T follicular helper cell (primary cell): ENCODE data around the gene TCF20.

Experiments
- DNase-seq: peaks from one replicate; pipeline ENCODE4 v3.0.0-alpha.2; 2020; ENCODE audit warnings: low read depth

Gene TCF20

DNA sequence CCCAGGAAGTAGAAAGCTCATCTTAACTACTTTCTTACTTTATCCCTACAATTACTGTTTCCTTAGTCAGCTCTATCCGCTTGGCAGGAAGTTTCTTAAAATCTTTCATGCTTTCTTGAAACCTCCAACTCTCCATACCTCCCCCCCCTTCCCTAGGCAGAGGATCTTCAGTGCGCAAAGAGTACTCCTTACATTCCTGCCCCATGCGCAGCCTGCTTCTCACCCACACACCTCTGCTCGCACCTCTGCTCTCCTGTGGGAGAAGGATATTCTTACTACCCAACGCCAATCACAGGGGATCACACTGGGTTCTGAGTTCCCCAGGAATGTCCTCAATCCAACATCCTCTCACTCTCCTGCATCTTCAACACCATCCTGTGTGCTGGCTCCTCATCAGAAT is 12.3 kb downstream of the TCF20 start:
- no peak for DNase-seq

GRCh38 chr22:42257386-42257785 is 13.1 kb downstream of the TCF20 start:
- no peak for DNase-seq

GRCh38 chr22:42256930-42257329 is 13.5 kb downstream of the TCF20 start:
- DNase-seq: no peak

DNA sequence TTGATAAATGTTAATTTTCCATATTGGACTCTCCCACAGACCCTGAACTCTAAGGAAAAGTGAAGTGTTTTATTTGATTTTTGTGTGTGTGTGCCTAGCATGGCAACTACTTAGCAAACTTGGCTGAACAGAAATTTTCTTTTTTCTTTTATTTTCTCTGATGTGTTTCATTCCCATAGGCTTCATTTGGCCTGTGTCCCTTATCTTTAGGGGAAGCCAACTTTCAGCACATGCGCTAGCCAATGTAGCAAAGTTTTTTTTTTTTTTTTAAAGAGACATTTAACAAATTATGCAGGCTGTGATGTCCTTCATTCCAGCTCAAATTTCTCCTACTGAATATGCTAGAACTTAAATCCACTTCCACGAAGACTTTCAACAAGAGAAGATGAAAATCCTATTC is 14.2 kb downstream of the TCF20 start:
- no peak for DNase-seq

DNA sequence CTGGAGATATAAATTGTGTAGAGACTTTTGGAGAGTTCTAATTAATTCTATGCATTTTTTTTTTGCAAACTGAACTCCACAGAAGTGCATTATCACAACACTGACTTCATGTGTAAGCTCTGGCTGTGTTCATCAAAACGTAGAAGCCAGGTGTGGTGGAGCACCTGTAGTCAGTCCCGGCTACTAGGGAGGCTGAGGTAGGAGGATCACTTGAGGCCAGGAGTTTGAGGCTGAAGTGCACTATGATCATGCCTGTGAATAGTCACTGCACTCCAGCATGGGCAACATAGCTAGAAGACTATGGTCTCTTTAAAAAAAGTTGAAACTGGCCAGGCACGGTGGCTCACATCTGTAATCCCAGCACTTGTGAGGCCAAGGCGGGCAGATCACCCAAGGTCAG is 20.6 kb downstream of the TCF20 start:
- no peak for DNase-seq

- no peak for DNase-seq
These were observed 21.5 kb downstream of the TCF20 start for GRCh38 chr22:42248995-42249394.

DNA sequence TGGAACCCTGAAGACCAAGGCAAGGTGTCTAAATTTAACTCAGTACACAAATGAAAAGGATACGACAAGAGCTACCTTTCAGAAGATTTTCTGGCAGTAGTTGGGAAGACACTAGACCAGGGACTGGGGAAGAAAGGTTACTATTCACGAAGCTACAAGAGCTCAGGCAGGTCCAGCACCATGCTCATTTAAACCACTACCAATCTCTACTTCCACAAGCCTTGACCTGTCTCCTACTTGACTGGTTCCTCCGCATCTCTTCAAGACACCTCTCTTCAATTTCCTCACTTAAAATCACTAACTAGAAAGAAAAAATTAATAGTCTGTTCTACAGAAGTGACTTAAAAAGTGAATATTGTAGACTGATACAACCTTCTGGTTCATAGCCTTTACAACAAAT is 22.9 kb downstream of the TCF20 start:
- no peak for DNase-seq

DNA sequence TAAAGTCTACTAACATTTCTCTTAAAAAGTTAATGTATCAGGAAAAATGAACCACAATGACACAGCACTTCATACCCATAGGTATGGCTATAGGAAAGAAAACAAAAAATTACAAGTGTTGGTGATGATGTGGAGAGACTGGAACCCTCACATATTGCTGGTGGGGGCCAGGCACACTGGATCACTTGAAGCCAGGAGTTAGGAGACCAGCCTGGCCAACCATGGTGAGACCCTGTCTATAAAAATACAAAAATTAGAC is 26.7 kb downstream of the TCF20 start:
- no peak for DNase-seq

- DNase-seq: no peak
These were observed 33.6 kb downstream of the TCF20 start for GRCh38 chr22:42236848-42237247.

- no peak for DNase-seq
These were observed 34.2 kb downstream of the TCF20 start for GRCh38 chr22:42236268-42236667.

DNA sequence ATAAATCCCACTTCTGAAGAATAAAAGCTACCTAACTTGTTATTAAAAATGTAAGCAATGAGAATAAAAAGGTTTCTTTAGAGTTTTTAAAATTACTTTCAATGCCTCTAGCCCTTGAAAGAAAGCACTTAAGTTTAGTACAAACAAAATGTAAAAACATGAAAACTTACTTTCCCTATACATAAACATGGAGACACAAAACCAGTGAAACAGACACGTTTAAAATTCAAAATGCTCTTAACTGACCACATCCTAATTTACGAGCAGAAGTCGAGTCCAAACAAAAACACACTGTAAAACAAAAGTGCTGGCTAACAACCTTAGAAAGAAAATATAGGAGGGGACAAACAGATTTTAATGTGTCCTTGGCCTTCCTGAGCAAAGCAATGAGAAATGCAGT is 36.6 kb downstream of the TCF20 start:
- no peak for DNase-seq

- DNase-seq: no peak
These were observed 38.5 kb downstream of the TCF20 start for GRCh38 chr22:42231929-42232328.

- DNase-seq: no peak
These were observed 40.9 kb downstream of the TCF20 start for GRCh38 chr22:42229455-42230149.

DNA sequence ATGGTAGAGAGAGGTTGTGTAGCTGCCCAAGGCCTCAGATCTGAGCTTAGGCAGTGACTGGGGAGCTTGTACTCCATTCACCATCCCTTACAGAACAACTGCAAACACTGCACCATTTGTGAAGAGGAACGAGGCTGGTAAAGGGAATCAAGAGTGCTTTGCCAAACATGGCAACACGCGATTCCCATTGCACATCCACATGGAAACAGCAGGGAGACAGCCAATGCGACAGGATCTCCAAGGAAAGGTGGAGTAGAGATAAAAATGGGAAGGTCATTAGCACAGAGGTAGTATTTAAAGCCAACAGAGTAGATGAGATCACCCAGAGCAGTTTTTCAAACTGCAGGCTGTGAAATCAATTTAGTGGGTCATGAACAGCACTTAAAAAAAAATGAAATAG is 42.0 kb downstream of the TCF20 start:
- no peak for DNase-seq

DNA sequence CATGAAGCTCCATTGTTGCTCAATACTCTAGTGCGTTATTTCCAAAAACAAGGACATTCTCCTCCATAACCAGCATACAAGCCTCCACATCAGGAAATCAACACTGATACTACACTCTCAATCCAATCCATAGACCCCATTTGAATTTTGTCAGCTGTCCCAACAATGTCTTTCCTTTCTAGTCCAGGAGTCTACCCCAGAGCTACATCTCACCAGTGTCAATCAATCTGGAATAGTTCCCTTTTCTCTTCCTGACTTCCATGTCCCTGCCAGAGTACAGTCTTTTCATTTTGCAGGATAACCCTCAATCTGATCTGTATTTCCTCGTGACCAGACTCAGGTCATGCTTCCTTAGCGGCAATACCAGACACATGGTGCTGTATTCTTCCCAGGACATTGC is 43.0 kb downstream of the TCF20 start:
- no peak for DNase-seq

- no peak for DNase-seq
These were observed 44.6 kb downstream of the TCF20 start for GRCh38 chr22:42225841-42226240.

DNA sequence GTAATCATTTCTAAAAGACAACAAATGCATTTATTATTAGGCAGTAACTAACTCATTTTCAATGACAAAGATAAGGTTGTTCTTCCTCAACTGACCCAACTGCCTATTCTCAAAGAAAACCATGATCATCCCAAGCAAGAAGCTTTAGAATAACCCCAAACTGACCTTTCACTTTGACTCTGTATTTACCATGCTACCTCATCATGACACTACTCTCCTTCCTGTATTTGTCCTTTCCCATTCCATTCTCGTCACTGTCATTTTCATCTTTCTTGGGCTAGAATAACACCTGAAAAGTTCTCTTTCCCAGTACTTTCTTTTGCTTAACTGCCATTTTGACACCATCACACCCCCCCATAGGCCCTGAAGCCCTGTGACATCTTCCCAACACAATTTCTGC is 48.3 kb downstream of the TCF20 start:
- DNase-seq: no peak
